Umbilical cord (tissue), 2 donors: ENCODE results near the gene MST1R. TPM values are rescaled to one million over a fixed set of nuclear protein-coding genes. Genes with fewer than 3 reads are reported as not detected.
"Not testable (repeated sequence)": the region's sequence is repeated elsewhere in the genome, so short reads cannot be mapped to it uniquely, and the experiment has no call there.

Experiments used
- DNase-seq: peaks from one replicate; pipeline ENCODE4 v3.0.0-alpha.2; 2015; ENCODE audit warnings: low spot score
- total RNA-seq: library from RNA; depleted of rRNA; stranded (reverse); fragments of >200 nt; gene quantifications from one replicate; pipeline ENCODE4 v1.2.3, GENCODE V29; 2014; ENCODE audit warnings: low replicate concordance; ENCODE audit not compliant: insufficient read depth

Gene MST1R
- total RNA-seq: 14.4 TPM

DNA sequence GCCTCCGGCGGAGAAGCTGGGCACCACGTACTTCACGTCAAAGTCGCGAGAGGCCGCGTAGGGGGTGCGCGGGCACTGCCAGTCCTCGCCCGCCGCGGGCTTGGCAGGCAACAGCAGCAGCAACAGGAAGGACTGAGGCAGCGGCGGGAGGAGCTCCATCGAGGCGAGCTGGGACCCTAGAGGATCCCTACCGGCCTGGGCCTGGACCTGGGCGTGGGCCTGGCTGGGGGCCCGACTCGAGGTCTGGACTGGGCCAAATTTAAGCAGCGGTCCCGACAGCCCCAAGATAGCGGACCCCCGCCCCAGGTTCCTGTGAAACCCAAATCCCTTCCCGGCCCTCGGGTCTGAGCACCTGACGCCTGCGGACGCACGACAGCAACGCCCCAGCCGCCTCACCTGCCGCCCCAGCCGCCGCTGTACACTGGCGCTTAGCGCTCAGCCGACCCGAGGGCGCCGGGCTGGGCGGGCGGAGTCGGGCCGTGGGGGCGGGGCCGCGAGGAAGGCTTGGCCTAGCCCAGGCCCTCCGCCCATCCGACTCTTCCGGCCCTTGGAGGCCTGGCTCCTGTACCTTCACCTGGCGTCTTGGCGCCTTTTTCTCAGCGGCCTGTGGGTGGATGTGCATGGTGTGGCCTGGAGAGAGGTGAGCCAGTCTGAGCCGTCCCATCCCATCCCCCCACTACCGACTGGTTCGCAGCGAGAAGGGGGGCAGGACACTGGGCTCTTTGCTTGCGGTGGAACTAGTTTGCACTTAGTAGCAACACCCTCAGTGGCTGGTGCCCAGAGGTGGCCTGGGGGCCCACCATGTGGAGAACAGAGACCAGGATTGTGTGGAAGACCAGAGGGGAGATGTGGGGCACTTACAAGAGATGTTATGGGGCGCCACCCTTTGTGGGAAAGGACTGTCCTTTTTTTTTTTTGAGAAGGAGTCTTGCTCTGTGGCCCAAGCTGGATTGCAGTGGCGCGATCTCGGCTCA lies at the start of gene MST1R:
Gene MST1R, minus strand, starts transcription at position 423 of the 974 bp plus-strand sequence. Its CDS starts 264 bp downstream, at position 159.
- DNase-seq: peak; percentile 62

- no peak for DNase-seq
Observed at GRCh38 chr3:49952924-49953323, 49.3 kb upstream of the MST1R start.

GRCh38 chr3:49942651-49943050 lies 39.0 kb upstream of the MST1R start:
- DNase-seq: no peak

GRCh38 chr3:49940667-49941249 lies 37.1 kb upstream of the MST1R start:
- DNase-seq: no peak

GRCh38 chr3:49939858-49940666 lies 36.4 kb upstream of the MST1R start, which contains the start of gene RBM6:
Gene RBM6, plus strand, starts transcription at chr3:49940150. Its CDS starts 22,492 bp downstream, at chr3:49962642.
- DNase-seq: peak; percentile 99

DNA sequence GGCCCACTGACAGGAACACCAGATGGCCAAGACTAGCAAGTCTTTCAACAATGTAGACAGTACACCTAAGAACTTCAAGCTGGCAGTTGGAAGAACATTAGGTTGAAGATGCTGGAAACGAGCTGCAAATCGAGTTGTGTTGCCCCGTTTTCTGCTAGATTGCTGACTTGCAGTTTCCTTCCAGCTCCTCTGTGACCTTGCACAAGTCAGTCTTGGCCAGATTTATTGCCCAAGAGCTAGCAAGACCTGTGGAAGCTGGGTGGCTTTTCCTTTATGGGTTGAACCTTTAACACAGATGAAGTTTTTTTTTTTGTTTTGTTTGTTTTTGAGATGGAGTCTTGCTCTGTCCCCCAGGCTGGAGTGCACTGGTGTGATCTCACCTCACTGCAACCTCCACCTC lies 33.4 kb upstream of the MST1R start:
- DNase-seq: no peak

DNA sequence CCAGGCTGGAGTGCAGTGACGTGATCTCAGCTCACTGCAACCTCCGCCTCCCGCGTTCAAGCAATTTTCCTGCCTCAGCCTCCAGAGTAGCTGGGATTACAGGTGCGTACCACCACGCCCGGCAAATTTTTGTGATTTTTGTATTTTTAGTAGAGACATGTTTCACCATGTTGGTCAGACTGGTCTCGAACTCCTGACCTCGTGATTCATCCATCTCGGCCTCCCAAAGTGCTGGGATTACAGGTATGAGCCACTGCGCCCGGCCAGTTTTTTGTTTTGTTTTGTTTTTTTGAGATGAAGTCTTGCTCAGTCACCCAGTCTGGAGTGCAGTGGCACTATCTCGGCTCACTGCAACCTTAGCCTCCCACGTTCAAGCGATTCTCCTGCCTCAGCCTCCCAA lies 28.6 kb upstream of the MST1R start:
- DNase-seq: not testable (repeated sequence)

- no peak for DNase-seq
Observed at GRCh38 chr3:49930922-49931321, 27.2 kb upstream of the MST1R start.

GRCh38 chr3:49930168-49930690 lies 26.6 kb upstream of the MST1R start:
- DNase-seq: no peak

DNA sequence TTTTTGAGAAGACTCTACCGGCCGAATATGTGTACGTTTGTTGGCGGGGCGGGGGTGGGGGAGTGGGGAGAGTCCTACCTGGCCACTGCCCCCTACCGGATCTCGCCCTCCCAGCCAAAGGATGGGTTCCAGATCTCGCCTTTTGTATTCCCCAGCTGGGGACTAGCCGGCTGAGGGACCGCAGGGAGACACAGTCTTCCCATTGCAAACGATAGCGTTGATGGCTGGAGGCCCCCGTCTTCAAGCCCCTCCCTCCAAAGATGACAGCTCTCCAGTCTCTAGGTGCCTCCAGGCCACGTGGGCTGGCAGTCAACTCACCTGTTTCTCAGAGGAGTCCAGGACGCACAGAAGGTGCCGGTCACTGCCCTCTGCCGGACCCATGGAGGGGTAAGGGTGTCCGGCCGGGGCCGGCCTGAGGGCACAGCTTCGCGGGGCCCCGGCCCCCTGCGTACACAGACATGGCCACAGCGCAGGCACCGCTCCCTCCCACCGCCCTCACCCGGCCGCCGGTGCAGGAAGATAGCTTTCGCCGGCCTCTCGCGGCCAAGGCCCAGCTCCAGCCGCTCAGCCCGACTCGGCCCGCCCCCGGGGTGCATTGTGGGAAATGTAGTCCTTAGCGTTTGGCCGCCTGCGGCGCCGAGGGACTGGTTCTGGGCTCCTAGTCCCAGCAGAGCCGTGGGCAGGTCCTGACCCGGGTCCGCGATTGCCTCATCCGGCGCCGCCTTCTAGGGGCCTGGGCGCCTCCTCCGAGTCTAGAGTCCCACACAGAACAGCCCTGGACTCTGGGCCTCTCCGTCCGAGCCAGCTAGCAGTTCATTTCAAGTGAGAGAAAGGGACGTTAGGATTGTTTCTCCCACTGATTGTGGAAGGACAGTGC lies 25.9 kb upstream of the MST1R start, which contains the start of gene MON1A:
Gene MON1A, minus strand, starts transcription at position 521 of the 877 bp plus-strand sequence. CDS start 16,465 bp downstream, outside the sequence.
- DNase-seq: peak; percentile 97

GRCh38 chr3:49928481-49929017 lies 24.9 kb upstream of the MST1R start:
- DNase-seq: no peak

GRCh38 chr3:49927798-49928197 lies 24.1 kb upstream of the MST1R start:
- DNase-seq: no peak

DNA sequence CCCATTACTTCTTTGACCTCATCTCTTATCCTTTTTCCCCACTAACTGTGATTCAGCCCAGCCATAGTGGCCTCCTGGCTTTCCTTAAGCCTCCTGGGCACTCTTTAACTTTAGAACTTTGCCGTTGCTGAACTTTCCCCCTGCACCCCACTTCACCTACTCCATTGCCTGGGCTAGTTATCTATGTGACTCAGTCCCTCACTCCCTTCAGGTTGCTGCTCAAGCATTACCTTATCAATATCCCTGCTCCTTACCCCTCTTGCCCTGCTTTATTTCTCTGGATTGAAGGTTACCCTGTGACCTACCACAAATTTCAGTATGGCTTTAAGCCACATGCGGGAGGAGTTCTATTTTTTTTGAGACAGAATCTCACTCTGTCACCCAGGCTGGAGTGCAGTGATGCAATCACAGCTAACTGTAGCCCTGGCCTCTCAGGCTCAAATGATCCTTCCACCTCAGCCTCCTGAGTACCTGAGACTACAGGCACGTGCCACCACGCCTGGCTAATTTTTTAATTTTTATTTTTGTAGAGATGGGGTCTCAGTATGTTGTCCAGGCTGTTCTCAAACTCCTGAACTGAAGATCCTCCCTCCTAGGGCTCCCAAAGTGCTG lies 22.6 kb upstream of the MST1R start:
- no peak for DNase-seq

DNA sequence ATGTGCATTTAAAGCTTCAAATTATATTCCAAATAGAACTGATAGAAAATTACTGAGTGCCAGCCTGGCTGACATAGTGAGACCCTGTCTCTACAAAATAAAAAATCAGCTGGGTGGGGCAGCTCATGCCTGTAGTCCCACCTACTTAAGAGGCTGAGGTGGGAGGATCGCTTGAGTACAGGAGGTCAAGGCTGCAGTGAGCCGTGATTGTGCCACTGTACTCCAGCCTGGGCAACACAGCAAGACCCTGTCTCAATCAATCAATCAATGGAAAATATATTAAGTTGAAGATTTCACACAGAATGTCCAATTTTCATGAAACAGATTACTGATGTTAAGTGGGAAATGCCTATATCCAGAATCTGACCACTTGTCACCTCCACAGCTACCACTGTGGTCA lies 21.8 kb upstream of the MST1R start:
- DNase-seq: no peak

DNA sequence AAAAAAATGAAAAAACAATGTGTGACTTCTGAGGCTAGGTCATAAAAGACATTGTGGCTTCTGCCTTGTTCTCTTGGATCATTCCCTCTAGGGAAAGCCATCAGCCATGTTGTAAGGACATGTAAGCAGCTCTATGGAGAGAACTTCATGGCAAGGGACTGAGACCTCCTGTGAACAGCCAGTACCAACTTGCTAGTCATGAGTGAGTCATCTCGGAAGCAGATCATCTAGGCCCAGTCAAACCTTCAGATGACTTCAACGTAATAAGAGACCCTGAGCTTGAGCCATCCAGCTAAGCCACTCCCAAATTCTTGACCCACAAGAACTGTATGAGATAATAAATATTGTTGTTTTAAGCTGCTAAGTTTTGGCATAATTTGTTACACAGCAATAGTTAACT lies 21.0 kb upstream of the MST1R start:
- DNase-seq: no peak

DNA sequence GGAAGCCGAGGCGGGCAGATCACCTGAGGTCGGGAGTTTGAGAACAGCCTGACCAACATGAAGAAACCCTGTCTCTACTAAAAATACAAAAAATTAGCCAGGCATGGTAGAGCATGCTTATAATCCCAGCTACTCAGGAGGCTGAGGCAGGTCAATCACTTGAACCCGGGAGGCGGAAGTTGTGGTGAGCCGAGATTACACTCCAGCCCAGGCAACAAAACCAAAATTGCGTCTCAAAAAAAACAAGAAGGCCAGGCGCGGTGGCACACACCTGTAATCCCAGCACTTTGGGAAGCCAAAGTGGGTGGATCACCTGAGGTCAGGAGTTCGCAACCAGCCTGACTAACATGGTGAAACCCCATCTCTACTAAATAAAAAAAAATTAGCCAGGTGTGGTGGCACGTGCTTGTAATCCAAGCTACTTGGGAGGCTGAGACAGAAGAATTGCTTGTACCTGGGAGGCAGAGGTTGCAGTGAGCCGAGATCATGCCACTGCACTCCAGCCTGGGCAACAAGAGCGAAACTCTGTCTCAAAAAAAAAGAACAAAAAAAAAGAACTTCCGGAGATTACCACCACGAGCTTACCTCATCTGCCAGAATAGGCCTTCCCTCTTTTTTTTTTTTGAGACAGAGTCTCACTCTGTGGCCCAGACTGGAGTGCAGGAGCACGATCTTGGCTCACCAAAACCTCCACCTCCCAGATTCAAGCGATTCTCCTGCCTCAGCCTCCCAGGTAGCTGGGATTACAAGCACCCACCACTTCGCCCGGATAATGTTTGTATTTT lies 14.3 kb upstream of the MST1R start:
- not testable (repeated sequence) for DNase-seq

- no peak for DNase-seq
Observed at GRCh38 chr3:49916686-49917085, 13.0 kb upstream of the MST1R start.

DNA sequence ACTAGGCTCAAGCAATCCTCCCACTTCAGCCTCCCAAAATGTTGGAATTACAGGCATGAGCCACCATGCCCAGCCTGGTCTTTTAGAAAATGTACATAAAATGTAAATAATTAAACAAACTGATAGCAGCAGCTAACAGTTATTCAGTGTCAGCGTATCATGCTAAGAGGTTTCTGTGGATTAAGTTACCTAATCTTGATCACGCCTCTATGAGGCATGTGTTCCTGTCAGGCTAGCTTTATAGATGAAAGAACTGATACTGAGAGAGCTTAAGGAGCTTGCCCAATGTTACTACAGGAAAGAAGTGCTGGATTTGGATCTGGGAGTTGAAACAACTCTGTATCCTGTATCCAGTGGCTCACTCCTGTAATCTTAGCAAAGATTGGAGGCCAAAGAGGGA lies 11.2 kb upstream of the MST1R start:
- DNase-seq: peak; percentile 32

DNA sequence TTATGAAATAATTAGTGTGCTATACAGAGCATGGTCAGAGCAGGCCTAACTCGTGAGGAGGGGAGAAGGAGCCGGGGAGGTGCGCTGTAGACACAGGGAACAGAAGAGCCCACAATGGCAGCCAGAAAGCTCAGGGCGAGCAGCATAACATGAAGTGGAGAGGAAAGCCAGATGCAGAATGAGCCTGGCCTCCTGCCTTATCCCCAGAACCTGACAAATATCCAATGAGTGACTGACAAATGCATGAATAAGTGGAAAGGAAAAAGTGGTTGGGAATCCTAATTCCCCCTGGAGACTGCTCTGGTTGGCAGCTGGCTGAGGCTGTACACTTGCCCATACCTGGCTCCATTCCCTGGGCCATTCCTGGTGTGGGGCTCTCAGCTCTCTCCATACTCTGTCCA lies 9.2 kb upstream of the MST1R start:
- DNase-seq: no peak
